HUES48 (cell line): ENCODE results near the gene PRR20G.

ENCODE experiments used
- H3K27ac ChIP-seq: one replicate; pipeline ENCODE4 v1.7.0; 2013; ENCODE audit warnings: low read depth, low read length, inconsistent platforms
- H3K27me3 ChIP-seq: 2 replicates; pipeline ENCODE4 v1.6.1; 2013; ENCODE audit warnings: mild to moderate bottlenecking, low read length; ENCODE audit not compliant: control insufficient read depth, insufficient read depth
- H3K36me3 ChIP-seq: 2 replicates; pipeline ENCODE4 v1.6.1; 2013; ENCODE audit warnings: low read length; ENCODE audit not compliant: control insufficient read depth, insufficient read depth
- H3K4me1 ChIP-seq: 2 replicates; pipeline ENCODE4 v1.6.1; 2013; ENCODE audit warnings: mild to moderate bottlenecking, low read length; ENCODE audit not compliant: control insufficient read depth, insufficient read depth
- H3K4me3 ChIP-seq: 2 replicates; pipeline ENCODE4 v1.5.1; 2013; ENCODE audit warnings: mild to moderate bottlenecking, low read depth, low read length
- H3K9ac ChIP-seq: 2 replicates; pipeline ENCODE4 v1.6.1; 2013; ENCODE audit warnings: mild to moderate bottlenecking, low read depth, low read length, moderate library complexity
- H3K9me3 ChIP-seq: 2 replicates; pipeline ENCODE4 v1.6.1; 2013; ENCODE audit warnings: low read length; ENCODE audit not compliant: control insufficient read depth, insufficient read depth

PRR20G gene

GRCh38 chr3:127287840-127288239 lies at the start of gene PRR20G:
PRR20G (minus strand) TSS chr3:127288046; CDS start chr3:127287365, 681 bp downstream.
- H3K27me3 ChIP-seq, result no peaks in the 10 kb centered on the region
- no peaks in the 10 kb centered on the region for H3K36me3 ChIP-seq
- H3K27ac ChIP-seq, result no peak within 1 kb of the TSS
- H3K4me3 ChIP-seq, result no peak within 1 kb of the TSS
- H3K4me1 ChIP-seq, result no peaks in the 10 kb centered on the region
- H3K9me3 ChIP-seq, result peaks cover 11% of the 10 kb centered on the region; the same call in 1 of the 2 replicates
- no peak within 1 kb of the TSS for H3K9ac ChIP-seq

DNA sequence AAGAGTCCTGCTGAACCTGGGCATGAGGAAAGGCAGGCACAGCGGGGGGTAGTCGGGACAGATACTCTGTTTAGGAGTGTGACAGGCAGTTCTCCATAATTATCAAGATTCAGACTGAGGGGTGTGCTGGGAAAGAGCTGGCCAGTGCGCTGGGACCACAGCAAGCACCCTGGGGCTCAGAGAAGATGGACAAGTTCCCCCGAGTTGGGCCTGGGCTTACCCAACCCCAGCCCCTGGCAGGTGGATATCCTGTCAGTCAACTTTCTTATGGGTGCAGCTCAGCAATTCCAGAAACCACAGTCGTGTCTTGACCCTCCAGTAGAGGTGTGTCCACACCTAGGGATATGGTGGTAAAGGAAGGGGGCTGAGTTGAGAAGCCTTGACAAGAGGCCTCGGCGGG lies 49.2 kb upstream of the PRR20G start:
- Histone ChIP-seq H3K4me3 (no peak overlapping the region), H3K9me3 (peaks cover 6% of the 10 kb centered on the region; the same call in 1 of the 2 replicates), H3K4me1 (no peaks in the 10 kb centered on the region), H3K27me3 (peaks cover 18% of the 10 kb centered on the region), H3K36me3 (no peaks in the 10 kb centered on the region), H3K27ac (no peak overlapping the region), H3K9ac (no peak overlapping the region)

DNA sequence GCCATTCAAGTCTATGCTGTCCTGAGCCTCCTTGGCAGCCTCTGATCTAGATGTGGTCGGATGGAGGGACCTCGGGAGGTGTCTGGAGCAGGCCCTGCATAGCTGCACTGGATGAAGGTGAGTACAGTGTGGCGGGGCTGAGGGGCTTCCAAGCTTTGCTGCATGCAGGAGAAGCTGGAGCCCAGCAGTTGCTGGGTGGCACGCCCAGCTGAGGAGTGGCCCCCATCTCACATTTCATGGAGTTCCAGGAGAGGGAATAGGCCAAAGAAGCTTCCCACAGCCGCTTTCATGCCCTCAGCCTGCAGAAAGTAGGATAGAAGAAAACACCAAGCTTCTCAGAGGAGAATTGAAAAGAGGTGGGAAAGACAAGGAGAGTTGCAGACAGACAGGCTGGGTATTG lies 48.3 kb upstream of the PRR20G start:
- H3K4me1 ChIP-seq, result no peaks in the 10 kb centered on the region
- H3K9me3 ChIP-seq, result peaks cover 6% of the 10 kb centered on the region; the same call in 1 of the 2 replicates
- peaks cover 18% of the 10 kb centered on the region for H3K27me3 ChIP-seq
- H3K4me3 ChIP-seq, result no peak overlapping the region
- no peak overlapping the region for H3K27ac ChIP-seq
- H3K9ac ChIP-seq, result no peak overlapping the region
- H3K36me3 ChIP-seq, result no peaks in the 10 kb centered on the region

- no peak overlapping the region for H3K27ac ChIP-seq
- H3K9me3 ChIP-seq, result peaks cover 13% of the 10 kb centered on the region; the same call in 1 of the 2 replicates
- H3K27me3 ChIP-seq, result no peaks in the 10 kb centered on the region
- H3K4me3 ChIP-seq, result no peak overlapping the region
- no peak overlapping the region for H3K9ac ChIP-seq
- no peaks in the 10 kb centered on the region for H3K36me3 ChIP-seq
- no peaks in the 10 kb centered on the region for H3K4me1 ChIP-seq
These were observed 42.5 kb upstream of the PRR20G start for GRCh38 chr3:127330385-127330784.

GRCh38 chr3:127329631-127330285 lies 41.9 kb upstream of the PRR20G start:
- H3K9me3 ChIP-seq, result peaks cover 13% of the 10 kb centered on the region; the same call in 1 of the 2 replicates

GRCh38 chr3:127328421-127328820 lies 40.6 kb upstream of the PRR20G start:
- Histone ChIP-seq H3K9me3 (0 out of 2 replicates have a peak, but pooled peaks cover 7% of the 10 kb centered on the region), H3K4me3 (no peak overlapping the region), H3K9ac (no peak overlapping the region), H3K27ac (no peak overlapping the region), H3K4me1 (no peaks in the 10 kb centered on the region), H3K36me3 (no peaks in the 10 kb centered on the region), H3K27me3 (no peaks in the 10 kb centered on the region)

More at GRCh38 chr3:127329631-127330285, 41.9 kb upstream of the PRR20G start:
- Histone ChIP-seq H3K36me3 (no peaks in the 10 kb centered on the region), H3K4me3 (no peak overlapping the region), H3K27me3 (no peaks in the 10 kb centered on the region), H3K27ac (no peak overlapping the region), H3K9ac (no peak overlapping the region), H3K4me1 (no peaks in the 10 kb centered on the region)

GRCh38 chr3:127326341-127326740 lies 38.5 kb upstream of the PRR20G start:
- Histone ChIP-seq H3K27ac (no peak overlapping the region), H3K27me3 (no peaks in the 10 kb centered on the region), H3K4me1 (no peaks in the 10 kb centered on the region), H3K4me3 (no peak overlapping the region), H3K9me3 (peaks cover 7% of the 10 kb centered on the region; the same call in 1 of the 2 replicates), H3K9ac (no peak overlapping the region), H3K36me3 (no peaks in the 10 kb centered on the region)

- H3K9me3 ChIP-seq, result peaks cover 7% of the 10 kb centered on the region; the same call in 1 of the 2 replicates
- H3K27ac ChIP-seq, result no peak overlapping the region
- H3K36me3 ChIP-seq, result no peaks in the 10 kb centered on the region
- no peak overlapping the region for H3K4me3 ChIP-seq
- H3K9ac ChIP-seq, result no peak overlapping the region
- H3K4me1 ChIP-seq, result no peaks in the 10 kb centered on the region
- no peaks in the 10 kb centered on the region for H3K27me3 ChIP-seq
These were observed 37.7 kb upstream of the PRR20G start for GRCh38 chr3:127325629-127325961.

DNA sequence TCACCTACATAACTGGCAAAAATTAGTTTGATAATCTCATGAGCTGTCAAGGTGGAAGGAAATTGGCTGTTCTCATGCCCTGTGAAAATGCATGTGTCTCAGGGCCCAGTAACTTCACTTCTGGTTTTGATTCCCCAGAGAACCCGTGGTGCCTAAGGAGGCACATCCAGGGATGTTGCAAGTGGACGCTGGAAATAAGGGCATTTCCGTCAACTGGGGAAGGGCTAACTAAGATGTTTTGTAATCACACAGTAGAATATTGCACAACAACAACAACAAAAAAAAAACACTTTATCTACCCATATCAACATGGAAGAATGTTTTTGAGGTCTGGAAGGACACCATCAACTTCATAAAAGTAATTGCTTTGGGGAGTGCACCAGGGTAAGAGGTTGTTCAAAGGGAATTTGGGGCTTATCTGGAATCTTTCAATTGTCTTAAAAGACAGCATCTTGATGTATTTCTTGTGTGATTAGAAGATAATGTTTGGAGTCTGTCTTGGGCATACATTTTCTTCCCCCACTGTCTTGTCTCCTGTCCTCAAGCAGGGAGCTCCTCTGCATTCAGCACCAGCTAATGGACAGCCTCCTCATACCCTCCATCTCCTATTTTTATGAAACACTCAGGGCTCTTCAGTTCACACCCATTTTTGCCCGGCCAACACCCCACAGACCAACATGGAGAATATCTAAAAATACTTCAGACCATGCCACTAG lies 37.2 kb upstream of the PRR20G start:
- Histone ChIP-seq H3K9me3 (peaks cover 7% of the 10 kb centered on the region; the same call in 1 of the 2 replicates), H3K36me3 (no peaks in the 10 kb centered on the region), H3K27me3 (no peaks in the 10 kb centered on the region), H3K4me1 (no peaks in the 10 kb centered on the region), H3K4me3 (no peak overlapping the region), H3K9ac (no peak overlapping the region), H3K27ac (no peak overlapping the region)

- peaks cover 3% of the 10 kb centered on the region; the same call in 1 of the 2 replicates for H3K9me3 ChIP-seq
These were observed 36.2 kb upstream of the PRR20G start for GRCh38 chr3:127324076-127324475.

DNA sequence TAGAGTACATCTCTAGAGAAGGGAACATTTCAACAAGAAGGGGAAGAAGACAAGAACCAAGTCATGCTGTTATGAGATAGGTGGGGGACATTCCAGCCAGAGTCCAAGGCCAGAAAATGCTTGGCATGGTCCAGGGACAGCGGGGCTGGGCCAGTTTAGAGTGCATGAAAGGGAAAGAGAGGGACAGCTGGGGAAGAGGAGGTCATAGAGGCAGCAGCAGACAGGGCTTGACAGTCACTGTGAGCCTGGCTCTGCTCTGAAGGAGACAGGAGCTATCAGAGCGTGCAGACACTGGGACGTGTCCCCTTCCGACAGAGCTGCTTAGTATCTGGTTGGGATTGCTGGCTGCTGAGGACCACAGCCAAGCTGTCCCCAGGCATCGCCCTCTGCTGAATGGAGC lies 35.7 kb upstream of the PRR20G start:
- Histone ChIP-seq H3K4me3 (no peak overlapping the region), H3K4me1 (no peaks in the 10 kb centered on the region), H3K27ac (no peak overlapping the region), H3K36me3 (no peaks in the 10 kb centered on the region), H3K9ac (no peak overlapping the region), H3K9me3 (peaks cover 3% of the 10 kb centered on the region; the same call in 1 of the 2 replicates), H3K27me3 (no peaks in the 10 kb centered on the region)

More at GRCh38 chr3:127324076-127324475, 36.2 kb upstream of the PRR20G start:
- Histone ChIP-seq H3K4me1 (no peaks in the 10 kb centered on the region), H3K4me3 (no peak overlapping the region), H3K27ac (no peak overlapping the region), H3K36me3 (no peaks in the 10 kb centered on the region), H3K9ac (no peak overlapping the region), H3K27me3 (no peaks in the 10 kb centered on the region)
